Keratinocyte (primary cell): ENCODE measurements around the gene TAF4.

Source experiments
- CTCF ChIP-seq, 3 experiments: IDR thresholded peaks in 1 of 3; conservative IDR thresholded peaks in 1 of 3; optimal IDR thresholded peaks in 1 of 3; 2 replicates in 2 of 3; 3 replicates in 1 of 3; pipeline versions ENCODE3 to v1.5.1; 2011; ENCODE audit warnings: low read length in 3 of 3, mild to moderate bottlenecking in 3 of 3, moderate library complexity in 2 of 3, control low read depth in 1 of 3, inconsistent platforms in 1 of 3; ENCODE audit not compliant: insufficient read depth in 2 of 3; ENCODE audit errors: extremely low read depth in 1 of 3
- EZH2 ChIP-seq: IDR thresholded peaks from one replicate; pipeline ENCODE4 v1.6.1; 2012; ENCODE audit warnings: inconsistent platforms, mild to moderate bottlenecking, low read length, moderate library complexity

GRCh38 chr20:61998343-61999121 lies 67.1 kb downstream of the TAF4 start:
- no peak for TF ChIP-seq CTCF (optimal IDR thresholded peaks at IDR 0.05 in 1 of 3, IDR thresholded peaks at IDR 0.05 in 1 of 3, conservative IDR thresholded peaks at IDR 0.05 in 1 of 3; ENCODE audit: extremely low read depth in 1 of 3, insufficient read depth in 2 of 3, low read length in 3 of 3)
- TF ChIP-seq EZH2: no peak
